HG03378 (cell line): ENCODE results near the gene KRT81.
A peak's percentile ranks its signal among the peaks of the same experiment; 100 is the strongest.
"Not testable (repeated sequence)": the region's sequence is repeated elsewhere in the genome, so short reads cannot be mapped to it uniquely, and the experiment has no call there.

Source experiments
- ATAC-seq: cut with Tn5 transposase; IDR thresholded peaks from one replicate; pipeline ENCODE4 v1.9.1; 2021; ENCODE audit warnings: mild to moderate bottlenecking, moderate library complexity; ENCODE audit not compliant: unreplicated experiment

The KRT81 gene

GRCh38 chr12:52300796-52301691, 9.7 kb upstream of the KRT81 start:
- ATAC-seq: no peak

GRCh38 chr12:52298677-52299190, 7.4 kb upstream of the KRT81 start:
- ATAC-seq: no peak

DNA sequence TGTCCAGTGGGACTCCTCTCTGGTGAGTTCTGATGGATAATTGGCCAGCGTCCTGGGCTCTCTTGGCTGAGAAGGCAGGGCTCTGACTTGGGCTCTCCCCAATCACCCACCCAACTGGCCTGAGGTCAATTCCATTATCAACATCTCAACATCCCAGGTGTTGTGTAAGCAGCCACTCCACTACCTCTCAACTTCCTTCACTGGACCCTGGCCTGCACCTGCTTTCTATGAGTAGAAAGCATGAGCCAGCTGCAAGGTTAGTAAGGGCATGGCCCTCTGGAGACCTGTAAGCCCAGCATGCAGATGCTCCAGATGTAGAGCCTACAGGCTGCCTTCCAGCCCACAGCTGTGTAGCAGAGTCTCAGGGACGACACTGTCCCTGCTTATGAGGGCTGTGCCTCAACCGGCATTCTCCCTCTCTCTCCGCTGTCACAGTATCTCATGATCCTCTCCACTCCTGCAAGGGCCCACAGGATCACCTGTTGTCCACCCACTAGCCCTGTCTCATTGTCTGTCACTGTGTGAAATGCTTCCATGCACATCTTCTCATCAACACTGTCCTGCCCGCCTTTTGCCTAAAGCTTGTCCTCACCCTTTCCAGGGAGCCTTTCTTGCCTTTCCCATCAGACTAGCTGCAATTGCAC, 5.4 kb upstream of the KRT81 start:
- ATAC-seq: no peak

DNA sequence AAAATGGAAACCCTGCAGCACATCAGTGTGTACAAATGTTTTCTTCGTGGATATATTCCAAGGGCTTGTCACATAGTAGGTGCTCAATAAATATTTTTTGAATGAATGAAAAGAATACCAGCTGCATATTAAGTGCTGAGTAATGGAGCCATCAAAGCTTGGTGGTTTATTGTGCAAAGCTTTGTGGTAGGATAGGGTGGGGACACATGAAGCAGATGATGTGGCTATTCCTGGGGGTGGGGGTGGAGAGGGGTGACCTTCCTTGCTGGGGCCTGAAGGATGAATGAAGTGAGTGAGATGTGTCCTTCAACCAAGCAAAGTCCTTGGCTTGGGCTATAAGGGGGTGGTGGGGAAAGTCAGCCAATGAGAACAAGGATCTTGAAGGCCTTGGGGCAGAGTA, 4.3 kb upstream of the KRT81 start:
- no peak for ATAC-seq

GRCh38 chr12:52294803-52295202, 3.5 kb upstream of the KRT81 start:
- no peak for ATAC-seq

DNA sequence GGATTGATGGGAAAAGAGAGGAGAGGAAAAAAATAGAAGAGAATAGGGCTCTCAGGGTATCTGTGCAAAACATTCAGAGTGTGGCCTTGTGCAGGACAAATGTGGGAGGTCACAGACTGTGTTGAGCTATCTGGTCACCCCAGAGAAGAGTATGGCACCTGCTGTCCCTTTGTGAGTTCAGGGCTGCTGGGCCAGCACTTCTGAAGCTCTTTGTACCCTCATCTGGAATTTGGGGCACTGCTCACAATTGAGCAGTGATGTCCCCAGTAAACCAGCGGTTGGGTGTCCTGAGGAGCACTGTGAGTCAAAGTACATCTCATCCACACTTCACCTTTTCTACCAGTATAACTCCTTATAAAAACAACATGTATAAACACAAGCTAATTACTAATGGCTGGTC, 2.6 kb upstream of the KRT81 start:
- ATAC-seq: no peak

- ATAC-seq: not testable (repeated sequence)
These were observed 725 bp downstream of the KRT81 start for GRCh38 chr12:52290483-52291134.

- ATAC-seq: peak; percentile 51
These were observed 3.2 kb downstream of the KRT81 start for GRCh38 chr12:52287816-52288805.

DNA sequence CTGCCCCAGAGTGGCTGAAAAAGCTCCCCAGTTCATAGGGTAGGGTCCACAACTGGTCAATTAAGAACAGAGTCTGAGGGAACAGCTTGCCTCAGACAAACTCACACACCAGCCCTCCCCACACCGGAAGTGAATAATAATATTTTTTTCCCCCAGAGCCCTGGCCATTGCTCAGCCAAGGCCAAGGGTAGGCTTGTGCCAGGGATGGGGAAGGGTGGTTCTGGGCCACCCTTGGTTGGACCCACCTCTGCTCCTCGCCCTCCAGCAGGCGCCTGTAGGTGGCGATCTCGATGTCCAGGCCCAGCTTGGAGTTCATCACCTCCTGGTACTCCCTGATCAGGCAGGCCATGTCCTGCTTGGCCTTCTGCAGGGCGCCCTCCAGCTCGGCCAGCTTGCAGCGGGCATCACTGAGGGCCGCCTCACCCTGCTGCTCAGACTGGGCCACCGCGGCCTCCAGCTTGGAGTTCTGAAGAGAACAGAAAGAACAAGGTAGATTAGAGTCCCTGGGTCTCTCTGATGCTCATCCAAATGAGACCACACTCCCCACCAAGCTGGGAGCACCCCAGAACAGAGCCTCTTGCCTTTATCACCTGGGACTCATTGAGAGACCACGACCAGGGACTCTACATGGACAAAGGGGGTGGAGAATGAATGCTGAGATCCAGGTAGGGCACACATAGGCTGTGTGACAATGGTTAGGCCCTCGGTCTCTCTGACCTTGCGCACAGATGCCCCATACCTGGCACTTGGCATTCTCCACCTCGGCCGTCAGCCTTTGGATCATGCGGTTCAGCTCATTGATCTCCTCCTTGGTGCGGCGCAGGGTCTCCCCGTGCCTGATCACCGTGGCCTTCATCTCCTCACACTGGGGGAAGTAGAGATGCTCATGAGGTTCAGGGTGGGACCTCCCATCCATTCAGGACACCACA, 4.2 kb downstream of the KRT81 start:
- not testable (repeated sequence) for ATAC-seq

DNA sequence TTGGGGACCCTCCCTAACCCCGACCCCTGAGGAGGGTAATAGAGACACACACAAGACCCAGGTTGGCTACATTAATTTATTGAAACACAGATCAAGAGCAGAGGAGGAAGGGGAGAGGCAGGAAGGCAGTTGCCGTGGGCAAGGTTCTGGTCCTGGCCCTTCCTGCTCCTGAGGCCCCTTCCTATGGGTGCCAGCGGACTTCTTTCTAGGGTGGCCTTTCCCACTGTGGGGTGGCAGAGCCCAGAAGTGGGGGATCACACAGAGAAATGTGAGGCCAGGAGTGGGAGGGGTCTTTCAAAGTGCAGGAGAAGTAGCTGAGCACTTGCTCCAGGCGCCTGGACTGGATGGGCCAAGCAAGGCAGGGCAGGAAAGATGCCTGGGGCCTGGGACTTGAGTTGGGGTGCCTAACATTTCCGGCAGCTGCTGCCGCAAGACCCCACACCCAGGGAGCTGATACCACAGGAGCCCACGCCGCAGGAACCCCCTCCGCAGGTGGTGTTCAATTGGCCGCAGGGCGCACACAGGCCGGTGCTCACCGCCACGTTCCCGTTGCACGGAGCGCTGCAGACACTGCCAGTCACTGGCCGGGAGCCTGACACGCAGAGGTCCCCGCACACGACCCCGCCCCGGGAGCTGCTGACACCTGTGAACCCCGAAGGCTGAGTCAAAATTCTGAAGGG, 5.3 kb downstream of the KRT81 start:
- ATAC-seq: no peak

GRCh38 chr12:52285172-52285745, 6.1 kb downstream of the KRT81 start:
- ATAC-seq: no peak

GRCh38 chr12:52284562-52285171, 6.7 kb downstream of the KRT81 start:
- no peak for ATAC-seq

DNA sequence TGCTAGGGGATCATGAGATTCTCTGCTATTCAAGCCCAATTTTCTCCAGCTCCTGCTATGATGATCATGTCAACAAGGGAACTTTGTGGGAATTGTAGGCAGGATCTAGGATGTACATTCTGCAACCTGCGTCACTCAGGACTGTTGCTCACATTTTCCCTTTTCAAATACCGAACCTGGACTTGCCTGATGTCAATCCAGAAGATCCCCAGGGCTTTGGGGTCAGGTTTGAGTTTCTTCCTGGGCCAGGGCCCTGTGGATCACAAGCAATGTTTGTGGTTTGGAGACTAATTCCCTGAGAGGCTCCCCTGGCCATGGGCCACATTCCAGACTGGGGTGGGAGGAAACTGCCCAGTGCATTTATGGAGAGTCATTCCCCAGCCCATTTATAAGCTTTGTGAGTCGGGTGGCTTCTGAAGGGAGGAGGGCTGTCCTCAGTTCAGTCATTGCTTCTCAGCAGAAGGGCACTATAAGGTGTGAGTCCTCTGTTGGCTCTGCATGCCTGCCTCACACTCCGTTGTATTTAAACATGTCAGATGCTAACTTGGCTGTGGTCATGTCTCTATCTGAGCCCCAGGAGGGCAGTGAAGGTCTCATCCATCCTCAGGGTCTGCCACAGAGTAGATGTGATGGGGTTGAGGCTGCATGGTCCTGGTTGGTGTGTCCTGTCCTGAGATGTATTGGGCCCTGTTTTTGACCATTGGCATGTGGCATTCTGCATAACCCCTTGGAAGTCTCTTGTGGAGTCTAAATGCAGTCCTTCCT, 10.4 kb downstream of the KRT81 start:
- ATAC-seq: no peak

- no peak for ATAC-seq
These were observed 11.0 kb downstream of the KRT81 start for GRCh38 chr12:52280319-52280795.

GRCh38 chr12:52279422-52280318, 11.7 kb downstream of the KRT81 start:
- no peak for ATAC-seq
